A549 (cell line): Measurements from ENCODE around the gene PAIP1. TPM values are rescaled to one million over a fixed set of nuclear protein-coding genes. Genes with fewer than 3 reads are reported as not detected.

Experiments
- BCL3 ChIP-seq: fragments of >200 bp; sonication (Bioruptor Twin); formaldehyde crosslinking; IDR thresholded peaks from 3 replicates; pipeline ENCODE4 v1.6.1; 2016
- CBX2 ChIP-seq: fragments of 200-600 bp; sonication (generic); IDR thresholded peaks from 2 replicates; pipeline ENCODE4 v1.6.1; 2016; ENCODE audit warnings: low read depth, mild to moderate bottlenecking, borderline replicate concordance
- CEBPB ChIP-seq, 2 experiments: fragments of >200 bp in 1 of 2; sonication (Bioruptor Twin) in 1 of 2; formaldehyde crosslinking in 1 of 2; IDR thresholded peaks; 2 replicates each; pipeline ENCODE4 v1.6.1; 2012 to 2016
- CHD2 ChIP-seq: fragments of 150-350 bp; IDR thresholded peaks from 2 replicates; pipeline ENCODE4 v1.6.1; 2014; ENCODE audit warnings: low read length; ENCODE audit not compliant: partially characterized antibody
- CHD4 ChIP-seq: fragments of 200-600 bp; sonication (generic); IDR thresholded peaks from 2 replicates; pipeline ENCODE4 v1.6.1; 2016; ENCODE audit warnings: antibody characterized with exemption, mild to moderate bottlenecking, borderline replicate concordance
- EHMT2 ChIP-seq: fragments of 200-600 bp; sonication (generic); IDR thresholded peaks from 2 replicates; pipeline ENCODE4 v1.6.1; 2016; ENCODE audit warnings: antibody characterized with exemption, low read depth, mild to moderate bottlenecking, moderate library complexity
- FOSL2 ChIP-seq, 2 experiments: fragments of 450-650 bp in 1 of 2; fragments of >200 bp in 1 of 2; sonication (Bioruptor Twin) in 1 of 2; formaldehyde crosslinking; IDR thresholded peaks; 2 replicates each; pipeline versions ENCODE4 v1.5.0 to v1.6.1; 2016 to 2020; ENCODE audit warnings: mild to moderate bottlenecking in 1 of 2, moderate library complexity in 1 of 2
- FOXS1 ChIP-seq: fragments of 250-450 bp; sonication (Bioruptor Pico); IDR thresholded peaks from 2 replicates; pipeline ENCODE4 v1.5.0; 2020; ENCODE audit warnings: mild to moderate bottlenecking, moderate library complexity
- HMGXB4 ChIP-seq: fragments of 250-450 bp; sonication (Bioruptor Pico); IDR thresholded peaks from 2 replicates; pipeline ENCODE4 v1.5.0; 2021; ENCODE audit warnings: mild to moderate bottlenecking, moderate library complexity, borderline replicate concordance
- JUN ChIP-seq, 2 experiments: fragments of >200 bp; sonication (Bioruptor Twin); formaldehyde crosslinking; IDR thresholded peaks; 2 replicates in 1 of 2; 3 replicates in 1 of 2; pipeline ENCODE4 v1.6.1; 2016 to 2017
- JUNB ChIP-seq: fragments of >200 bp; sonication (Bioruptor Twin); formaldehyde crosslinking; IDR thresholded peaks from 2 replicates; pipeline ENCODE4 v1.6.1; 2016
- KDM5A ChIP-seq: fragments of 200-600 bp; sonication (generic); IDR thresholded peaks from 2 replicates; pipeline ENCODE4 v1.6.1; 2016; ENCODE audit warnings: antibody characterized with exemption, mild to moderate bottlenecking
- MAFK ChIP-seq: fragments of 450-650 bp; IDR thresholded peaks from 2 replicates; pipeline ENCODE4 v1.6.1; 2014; ENCODE audit not compliant: partially characterized antibody
- MAX ChIP-seq: IDR thresholded peaks from 2 replicates; pipeline ENCODE4 v1.6.1; 2012
- MAZ ChIP-seq: fragments of 150-350 bp; IDR thresholded peaks from 2 replicates; pipeline ENCODE4 v1.6.1; 2014; ENCODE audit warnings: antibody characterized with exemption, low read depth, low read length, borderline replicate concordance
- NFE2L2 ChIP-seq: fragments of 150-350 bp; conservative IDR thresholded peaks from 2 replicates; pipeline ENCODE4 v1.6.1; 2014; ENCODE audit warnings: low read length
- NPAS2 ChIP-seq: fragments of 250-450 bp; sonication (Bioruptor Pico); IDR thresholded peaks from 2 replicates; pipeline ENCODE4 v1.8.0; 2022; ENCODE audit warnings: mild to moderate bottlenecking, moderate library complexity, borderline replicate concordance
- NR3C1 ChIP-seq: fragments of >200 bp; sonication (Bioruptor Twin); formaldehyde crosslinking; IDR thresholded peaks from 3 replicates; pipeline ENCODE4 v1.6.1; 2017
- POLR2A ChIP-seq: IDR thresholded peaks from 2 replicates; pipeline ENCODE4 v1.6.1; 2012; ENCODE audit warnings: mild to moderate bottlenecking, low read length
- RARB ChIP-seq: fragments of 250-450 bp; sonication (Bioruptor Pico); IDR thresholded peaks from 2 replicates; pipeline ENCODE4 v1.8.0; 2021; ENCODE audit warnings: mild to moderate bottlenecking, moderate library complexity
- RNF2 ChIP-seq: fragments of 200-600 bp; sonication (generic); IDR thresholded peaks from 2 replicates; pipeline ENCODE4 v1.6.1; 2016; ENCODE audit warnings: low read depth, mild to moderate bottlenecking, antibody characterized with exemption, moderate library complexity, borderline replicate concordance
- SMC3 ChIP-seq: fragments of >200 bp; sonication (Bioruptor Twin); formaldehyde crosslinking; IDR thresholded peaks from 3 replicates; pipeline ENCODE4 v1.6.1; 2018; ENCODE audit warnings: inconsistent platforms
- SREBF2 ChIP-seq: fragments of 450-650 bp; IDR thresholded peaks from 2 replicates; pipeline ENCODE4 v1.6.1; 2014; ENCODE audit warnings: mild to moderate bottlenecking, moderate library complexity
- TFCP2L1 ChIP-seq: fragments of 250-450 bp; sonication (Bioruptor Pico); IDR thresholded peaks from 2 replicates; pipeline ENCODE4 v1.5.0; 2021; ENCODE audit warnings: mild to moderate bottlenecking
- ZC3H11A ChIP-seq: fragments of 450-650 bp; IDR thresholded peaks from 2 replicates; pipeline ENCODE4 v1.6.1; 2014; ENCODE audit warnings: antibody characterized with exemption, mild to moderate bottlenecking
- polyA plus RNA-seq, 4 experiments: library from polyadenylated mRNA; depleted of rRNA in 3 of 4; stranded (reverse); fragments of >200 nt; fragmentation: RNase III in 1 of 4; extraction: RNeasy Plus Mini Kit Qiagen cat#74134 plus additional on column Dnase treatment in 1 of 4; gene quantifications; 2 replicates in 3 of 4; 3 replicates in 1 of 4; pipeline ENCODE4 v1.2.3, GENCODE V29; 2011 to 2017
- TF ChIP-seq, protein P1 (sequence below): fragments of 450-650 bp; IDR thresholded peaks from 2 replicates; pipeline ENCODE4 v1.6.1; 2014; ENCODE audit warnings: antibody characterized with exemption
- TF ChIP-seq, protein P2 (sequence below): IDR thresholded peaks from 2 replicates; pipeline ENCODE4 v1.6.1; 2012

The PAIP1 gene
- polyA plus RNA-seq, 2 of the 4 experiments (the other 2 are of a cell fraction): 89.6 to 188 TPM

GRCh38 chr5:43556857-43557542 lies at the start of gene PAIP1 (continued):
- TF ChIP-seq SMC3 (peak; percentile 23; the same call in 1 of the 3 replicates), CHD4 (no peak), CBX2 (no peak), ZC3H11A (no peak), NR3C1 (no peak), JUNB (no peak), RARB (no peak), CHD2 (peak; percentile 43), POLR2A (peak; percentile 43), NPAS2 (no peak), KDM5A (no peak), HMGXB4 (peak; percentile 95), MAZ (no peak), NFE2L2 (no peak), JUN (IDR thresholded peaks at IDR 0.05) (peak; percentile 59 to 93; a peak in 4 of 5 replicates), MAFK (no peak), EHMT2 (no peak), FOXS1 (CRISPR knock-in tag) (no peak), CEBPB (IDR thresholded peaks at IDR 0.05) (no peak), BCL3 (peak; percentile 84), RNF2 (no peak), TFCP2L1 (CRISPR knock-in tag) (no peak), FOSL2 (IDR thresholded peaks at IDR 0.05) (no peak), FOSL2 (CRISPR knock-in tag; IDR thresholded peaks at IDR 0.05) (no peak), MAX (peak; percentile 70), SREBF2 (no peak)
- TF ChIP-seq, protein P1, sequence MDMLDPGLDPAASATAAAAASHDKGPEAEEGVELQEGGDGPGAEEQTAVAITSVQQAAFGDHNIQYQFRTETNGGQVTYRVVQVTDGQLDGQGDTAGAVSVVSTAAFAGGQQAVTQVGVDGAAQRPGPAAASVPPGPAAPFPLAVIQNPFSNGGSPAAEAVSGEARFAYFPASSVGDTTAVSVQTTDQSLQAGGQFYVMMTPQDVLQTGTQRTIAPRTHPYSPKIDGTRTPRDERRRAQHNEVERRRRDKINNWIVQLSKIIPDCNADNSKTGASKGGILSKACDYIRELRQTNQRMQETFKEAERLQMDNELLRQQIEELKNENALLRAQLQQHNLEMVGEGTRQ: no peak
- TF ChIP-seq, protein P2, sequence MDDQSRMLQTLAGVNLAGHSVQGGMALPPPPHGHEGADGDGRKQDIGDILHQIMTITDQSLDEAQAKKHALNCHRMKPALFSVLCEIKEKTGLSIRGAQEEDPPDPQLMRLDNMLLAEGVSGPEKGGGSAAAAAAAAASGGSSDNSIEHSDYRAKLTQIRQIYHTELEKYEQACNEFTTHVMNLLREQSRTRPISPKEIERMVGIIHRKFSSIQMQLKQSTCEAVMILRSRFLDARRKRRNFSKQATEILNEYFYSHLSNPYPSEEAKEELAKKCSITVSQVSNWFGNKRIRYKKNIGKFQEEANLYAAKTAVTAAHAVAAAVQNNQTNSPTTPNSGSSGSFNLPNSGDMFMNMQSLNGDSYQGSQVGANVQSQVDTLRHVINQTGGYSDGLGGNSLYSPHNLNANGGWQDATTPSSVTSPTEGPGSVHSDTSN: no peak
